ENCODE data around the gene PDCD6IP. TPM values are rescaled to one million over a fixed set of nuclear protein-coding genes. Genes with fewer than 3 reads are reported as not detected.

PDCD6IP gene
- total and polyA plus RNA-seq, 2 experiments from 2014 or later: 197 to 214 TPM

GRCh38 chr3:33884701-33885100 is 86.3 kb downstream of the PDCD6IP start:
- in situ Hi-C loops (cut with MboI): no loop called here
- Histone ChIP-seq H3K9me3 (ENCODE audit: low read depth) (no peaks in the 10 kb centered on the region), H3F3A (ENCODE audit: insufficient read depth) (no peaks in the 10 kb centered on the region), H3K79me2 (ENCODE audit: insufficient read depth) (no peaks in the 10 kb centered on the region), H3K9ac (no peak overlapping the region), H3K9me2 (ENCODE audit: insufficient read depth) (no peaks in the 10 kb centered on the region), H3K27ac (no peak overlapping the region), H3K4me2 (ENCODE audit: unreplicated experiment) (no peak overlapping the region), H3K4me3 (no peak overlapping the region), H2AFZ (no peak overlapping the region), H3K36me3 (ENCODE audit: low read depth) (no peaks in the 10 kb centered on the region), H3K4me1 (ENCODE audit: insufficient read depth) (no peaks in the 10 kb centered on the region), H3K27me3 (replicated peaks; ENCODE audit: insufficient read depth) (no peaks in the 10 kb centered on the region), H4K20me1 (ENCODE audit: insufficient read depth) (no peaks in the 10 kb centered on the region)
- no peak for DNase-seq
- no peak for TF ChIP-seq EZH2 (IDR thresholded peaks at IDR 0.05; ENCODE audit: insufficient read depth, poor library complexity, severe bottlenecking)
- WGBS, 2 experiments (ENCODE audit: low coverage in 1 of 2, low lambda C conversion rate in 2 of 2, missing lambda C conversion rate in 2 of 2): 50 to 53% methylated on average over 5 of the region's 5 CpGs

DNA sequence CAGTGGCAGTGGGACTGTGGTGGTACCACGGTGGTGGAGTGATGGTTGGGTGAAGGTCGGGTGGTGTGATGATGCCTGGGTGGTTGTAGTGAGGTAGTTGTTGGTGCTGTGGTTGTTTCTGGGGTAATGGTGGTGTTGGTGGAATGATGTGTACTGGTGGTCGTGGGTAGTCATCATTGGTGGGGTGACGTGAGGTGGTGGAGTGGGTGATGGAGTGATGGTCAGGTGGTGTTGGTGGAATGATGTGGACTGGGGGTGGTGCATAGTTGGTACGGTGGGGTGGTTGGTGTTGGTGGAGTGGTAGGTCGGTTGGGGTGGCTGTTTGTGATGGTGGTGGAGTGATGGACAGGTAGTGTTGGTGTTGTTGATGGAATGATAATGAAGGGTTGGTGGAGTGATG is 87.1 kb downstream of the PDCD6IP start:
- no peaks in the 10 kb centered on the region for H4K20me1 ChIP-seq (ENCODE audit: insufficient read depth)
- H3K9me2 ChIP-seq (ENCODE audit: insufficient read depth): no peaks in the 10 kb centered on the region
- H3K27ac ChIP-seq: no peak overlapping the region
- no peaks in the 10 kb centered on the region for H3F3A ChIP-seq (ENCODE audit: insufficient read depth)
- H3K4me2 ChIP-seq (ENCODE audit: unreplicated experiment): no peak overlapping the region
- H3K36me3 ChIP-seq (ENCODE audit: low read depth): no peaks in the 10 kb centered on the region
- no peak overlapping the region for H3K9ac ChIP-seq
- no peak overlapping the region for H2AFZ ChIP-seq
- in situ Hi-C loops (cut with MboI): no loop called here
- no peaks in the 10 kb centered on the region for H3K79me2 ChIP-seq (ENCODE audit: insufficient read depth)
- no peaks in the 10 kb centered on the region for H3K9me3 ChIP-seq (ENCODE audit: low read depth)
- H3K4me1 ChIP-seq (ENCODE audit: insufficient read depth): no peaks in the 10 kb centered on the region
- WGBS, 2 experiments (ENCODE audit: low coverage in 1 of 2, low lambda C conversion rate in 2 of 2, missing lambda C conversion rate in 2 of 2): 71% methylated on average over 6 of the region's 6 CpGs
- H3K27me3 ChIP-seq (replicated peaks; ENCODE audit: insufficient read depth): no peaks in the 10 kb centered on the region
- no peak overlapping the region for H3K4me3 ChIP-seq
- TF ChIP-seq EZH2phosphoT487 (IDR thresholded peaks at IDR 0.05; ENCODE audit: insufficient read depth, low read depth) (no peak), EZH2 (IDR thresholded peaks at IDR 0.05; ENCODE audit: insufficient read depth, poor library complexity, severe bottlenecking) (no peak)
- DNase-seq: no peak

DNA sequence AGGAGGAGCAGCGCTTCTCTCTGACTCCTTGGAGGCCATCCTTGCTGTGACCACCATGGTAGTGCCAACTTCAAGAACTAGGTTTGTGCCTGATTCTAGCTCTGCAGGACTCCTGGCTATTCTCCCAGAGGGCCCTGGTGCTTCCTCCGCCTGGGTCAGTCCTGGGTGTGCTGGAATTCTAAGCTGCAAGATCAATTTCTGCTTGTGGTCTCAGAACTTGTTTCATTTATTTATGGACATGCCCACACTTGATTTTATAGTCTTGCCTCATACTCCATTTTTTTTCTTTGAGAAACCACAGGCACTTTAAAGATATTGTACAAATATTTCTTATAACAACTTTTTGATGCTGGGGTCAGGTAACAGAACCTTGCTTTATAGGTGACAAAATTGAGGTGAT is 87.6 kb downstream of the PDCD6IP start:
- Histone ChIP-seq H3K9me2 (ENCODE audit: insufficient read depth) (no peaks in the 10 kb centered on the region), H3K27ac (no peak overlapping the region), H4K20me1 (ENCODE audit: insufficient read depth) (no peaks in the 10 kb centered on the region), H3F3A (ENCODE audit: insufficient read depth) (no peaks in the 10 kb centered on the region), H3K79me2 (ENCODE audit: insufficient read depth) (no peaks in the 10 kb centered on the region), H3K9ac (no peak overlapping the region), H3K36me3 (ENCODE audit: low read depth) (no peaks in the 10 kb centered on the region), H3K4me1 (ENCODE audit: insufficient read depth) (no peaks in the 10 kb centered on the region), H3K9me3 (ENCODE audit: low read depth) (no peaks in the 10 kb centered on the region), H3K4me2 (ENCODE audit: unreplicated experiment) (no peak overlapping the region), H3K27me3 (replicated peaks; ENCODE audit: insufficient read depth) (no peaks in the 10 kb centered on the region), H3K4me3 (no peak overlapping the region), H2AFZ (no peak overlapping the region)
- WGBS, 2 experiments (ENCODE audit: low coverage in 1 of 2, low lambda C conversion rate in 2 of 2, missing lambda C conversion rate in 2 of 2): 82 to 87% methylated on average over 2 of the region's 2 CpGs
- TF ChIP-seq EZH2phosphoT487 (IDR thresholded peaks at IDR 0.05; ENCODE audit: insufficient read depth, low read depth) (no peak), EZH2 (IDR thresholded peaks at IDR 0.05; ENCODE audit: insufficient read depth, poor library complexity, severe bottlenecking) (no peak)
- no peak for DNase-seq
- in situ Hi-C loops (cut with MboI): no loop called here

- Histone ChIP-seq H2AFZ (no peak overlapping the region), H3K9ac (no peak overlapping the region), H3K27ac (no peak overlapping the region), H3K36me3 (ENCODE audit: low read depth) (no peaks in the 10 kb centered on the region), H3K27me3 (replicated peaks; ENCODE audit: insufficient read depth) (no peaks in the 10 kb centered on the region), H3K4me3 (no peak overlapping the region), H4K20me1 (ENCODE audit: insufficient read depth) (no peaks in the 10 kb centered on the region), H3K4me1 (ENCODE audit: insufficient read depth) (no peaks in the 10 kb centered on the region), H3K9me2 (ENCODE audit: insufficient read depth) (no peaks in the 10 kb centered on the region), H3K9me3 (ENCODE audit: low read depth) (no peaks in the 10 kb centered on the region), H3K4me2 (ENCODE audit: unreplicated experiment) (no peak overlapping the region), H3F3A (ENCODE audit: insufficient read depth) (no peaks in the 10 kb centered on the region), H3K79me2 (ENCODE audit: insufficient read depth) (no peaks in the 10 kb centered on the region)
- in situ Hi-C loops (cut with MboI): no loop called here
- WGBS, 2 experiments (ENCODE audit: low coverage in 1 of 2, low lambda C conversion rate in 2 of 2, missing lambda C conversion rate in 2 of 2): 68 to 83% methylated on average over 1 of the region's 1 CpG
- DNase-seq: no peak
- TF ChIP-seq EZH2phosphoT487 (IDR thresholded peaks at IDR 0.05; ENCODE audit: insufficient read depth, low read depth) (no peak), EZH2 (IDR thresholded peaks at IDR 0.05; ENCODE audit: insufficient read depth, poor library complexity, severe bottlenecking) (no peak)
These were observed 89.0 kb downstream of the PDCD6IP start for GRCh38 chr3:33887478-33887877.

Measured in GM23248 (cell line).